Right lung (tissue), 10 donors: ENCODE results near the gene TRMT112. TPM values are rescaled to one million over a fixed set of nuclear protein-coding genes. Genes with fewer than 3 reads are reported as not detected.

ENCODE experiments used
- DNase-seq, 2 donors: peaks; one replicate each; pipeline ENCODE4 v3.0.0-alpha.2; 2013
- long read RNA-seq, 8 donors: transcript quantifications; one replicate each; lab custom pipeline, GENCODE V29; 2026
- polyA plus RNA-seq, 5 donors: library from polyadenylated mRNA; unstranded; fragments of 120-200 nt; gene quantifications; one replicate each; pipeline versions ENCODE4 v1.2.1 to v1.2.3, GENCODE V29; 2013; ENCODE audit warnings: inconsistent platforms in 1 of 5, low replicate concordance in 1 of 5; ENCODE audit not compliant: insufficient read length in 5 of 5, insufficient read depth in 1 of 5

TRMT112 gene
- 100 to 1,000 TPM; 201 to 308 (median 233) TPM for polyA plus RNA-seq
- long read RNA-seq, donor 1, transcript TRMT112-204 (2 exons, 559 nt), result minor isoform, 14 of 346 reads
- long read RNA-seq, donor 1, transcript TRMT112-206 (4 exons, 1,106 nt), result major isoform, 257 of 346 reads
- long read RNA-seq, donor 1, transcript TRMT112-205 (3 exons, 659 nt), result minor isoform, 8 of 346 reads
- long read RNA-seq, donor 1, transcript TRMT112-203 (3 exons, 823 nt), result minor isoform, 24 of 346 reads
- long read RNA-seq, donor 1, partial matches to known transcripts, result 40 of 346 reads
- long read RNA-seq, donor 1, other reads (novel, unspliced or antisense), result 0 of 346 reads
- long read RNA-seq, donor 2, transcript TRMT112-203 (3 exons, 823 nt), result minor isoform, 10 of 166 reads
- long read RNA-seq, donor 2, transcript TRMT112-206 (4 exons, 1,106 nt), result major isoform, 142 of 166 reads
- long read RNA-seq, donor 2, transcript TRMT112-204 (2 exons, 559 nt), result minor isoform, 8 of 166 reads
- long read RNA-seq, donor 2, partial matches to known transcripts, result 0 of 166 reads
- long read RNA-seq, donor 2, other reads (novel, unspliced or antisense), result 0 of 166 reads
- long read RNA-seq, donor 3, transcript TRMT112-206 (4 exons, 1,106 nt), result major isoform, 139 of 176 reads
- long read RNA-seq, donor 3, transcript TRMT112-204 (2 exons, 559 nt), result minor isoform, 15 of 176 reads
- long read RNA-seq, donor 3, transcript TRMT112-203 (3 exons, 823 nt), result minor isoform, 14 of 176 reads
- long read RNA-seq, donor 3, partial matches to known transcripts, result 0 of 176 reads
- long read RNA-seq, donor 3, other reads (novel, unspliced or antisense), result 0 of 176 reads
- long read RNA-seq, donor 4, transcript TRMT112-206 (4 exons, 1,106 nt), result major isoform, 104 of 138 reads
- long read RNA-seq, donor 4, transcript TRMT112-205 (3 exons, 659 nt), result minor isoform, 7 of 138 reads
- long read RNA-seq, donor 4, transcript TRMT112-204 (2 exons, 559 nt), result minor isoform, 10 of 138 reads
- long read RNA-seq, donor 4, transcript TRMT112-203 (3 exons, 823 nt), result minor isoform, 11 of 138 reads
- long read RNA-seq, donor 4, partial matches to known transcripts, result 0 of 138 reads
- long read RNA-seq, donor 4, other reads (novel, unspliced or antisense), result 5 of 138 reads
- long read RNA-seq, donor 5, transcript TRMT112-206 (4 exons, 1,106 nt), result major isoform, 290 of 903 reads
- long read RNA-seq, donor 5, transcript TRMT112-205 (3 exons, 659 nt), result minor isoform, 20 of 903 reads
- long read RNA-seq, donor 5, transcript TRMT112-204 (2 exons, 559 nt), result minor isoform, 5 of 903 reads
- long read RNA-seq, donor 5, transcript TRMT112-203 (3 exons, 823 nt), result minor isoform, 18 of 903 reads
- long read RNA-seq, donor 5, partial matches to known transcripts, result 172 of 903 reads
- long read RNA-seq, donor 5, other reads (novel, unspliced or antisense), result 394 of 903 reads
- long read RNA-seq, donor 6, transcript TRMT112-206 (4 exons, 1,106 nt), result major isoform, 264 of 317 reads
- long read RNA-seq, donor 6, transcript TRMT112-203 (3 exons, 823 nt), result minor isoform, 19 of 317 reads
- long read RNA-seq, donor 6, transcript TRMT112-204 (2 exons, 559 nt), result minor isoform, 9 of 317 reads
- long read RNA-seq, donor 6, transcript TRMT112-205 (3 exons, 659 nt), result minor isoform, 20 of 317 reads
- long read RNA-seq, donor 6, partial matches to known transcripts, result 0 of 317 reads
- long read RNA-seq, donor 6, other reads (novel, unspliced or antisense), result 0 of 317 reads
- long read RNA-seq, donor 7, transcript TRMT112-206 (4 exons, 1,106 nt), result major isoform, 148 of 160 reads
- long read RNA-seq, donor 7, partial matches to known transcripts, result 0 of 160 reads
- long read RNA-seq, donor 7, other reads (novel, unspliced or antisense), result 0 of 160 reads
- long read RNA-seq, donor 8, transcript TRMT112-205 (3 exons, 659 nt), result minor isoform, 6 of 128 reads
- long read RNA-seq, donor 8, transcript TRMT112-203 (3 exons, 823 nt), result minor isoform, 12 of 128 reads
- long read RNA-seq, donor 8, transcript TRMT112-206 (4 exons, 1,106 nt), result major isoform, 99 of 128 reads
- long read RNA-seq, donor 8, transcript TRMT112-204 (2 exons, 559 nt), result minor isoform, 10 of 128 reads
- long read RNA-seq, donor 8, partial matches to known transcripts, result 0 of 128 reads
- long read RNA-seq, donor 8, other reads (novel, unspliced or antisense), result 0 of 128 reads

- DNase-seq, result peak; percentile 91 to 95
Measured at GRCh38 chr11:64317325-64317960, at the start of gene TRMT112. Gene TRMT112, minus strand, starts transcription at chr11:64317559. Its CDS starts 33 bp downstream, at chr11:64317526.

GRCh38 chr11:64366751-64367150, 49.4 kb upstream of the TRMT112 start:
- DNase-seq, result no peak

DNA sequence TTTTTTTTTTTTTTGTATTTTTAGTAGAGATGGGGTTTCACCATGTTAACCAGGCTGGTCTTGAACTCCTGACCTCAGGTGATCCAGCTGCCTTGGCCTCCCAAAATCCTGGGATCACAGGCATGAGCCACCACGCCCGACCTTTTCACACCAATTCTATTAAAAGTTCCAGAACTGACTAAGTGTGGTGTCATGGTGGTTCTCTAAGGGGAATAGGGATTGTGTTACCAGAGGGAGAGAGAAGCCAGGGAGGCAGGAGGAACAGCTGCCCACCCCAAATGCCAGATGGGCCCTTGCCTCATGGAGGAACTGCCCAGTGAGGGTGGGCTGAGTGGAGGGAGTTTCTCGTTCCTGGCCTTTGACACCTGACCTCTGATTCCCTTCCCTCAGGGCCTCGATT, 47.6 kb upstream of the TRMT112 start:
- no peak for DNase-seq

DNA sequence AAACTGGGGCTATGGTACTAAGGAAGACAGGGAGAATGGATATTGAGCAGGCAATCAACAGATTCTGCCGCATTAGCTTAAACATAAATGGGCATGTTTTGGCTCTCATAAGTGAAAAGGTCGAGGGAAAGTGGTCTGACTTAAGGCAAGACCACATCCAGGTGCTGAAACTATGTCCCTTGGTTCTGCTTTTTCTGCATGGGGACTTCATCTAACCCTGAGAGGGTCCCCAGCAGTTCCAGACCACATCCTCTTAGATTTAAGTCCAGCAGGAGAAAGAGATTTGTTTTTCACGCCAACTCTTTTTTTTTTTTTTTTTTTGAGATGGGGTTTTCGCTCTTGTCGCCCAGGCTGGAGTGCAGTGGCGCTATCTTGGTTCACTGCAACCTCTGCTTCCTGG, 47.1 kb upstream of the TRMT112 start:
- DNase-seq, result no peak

DNA sequence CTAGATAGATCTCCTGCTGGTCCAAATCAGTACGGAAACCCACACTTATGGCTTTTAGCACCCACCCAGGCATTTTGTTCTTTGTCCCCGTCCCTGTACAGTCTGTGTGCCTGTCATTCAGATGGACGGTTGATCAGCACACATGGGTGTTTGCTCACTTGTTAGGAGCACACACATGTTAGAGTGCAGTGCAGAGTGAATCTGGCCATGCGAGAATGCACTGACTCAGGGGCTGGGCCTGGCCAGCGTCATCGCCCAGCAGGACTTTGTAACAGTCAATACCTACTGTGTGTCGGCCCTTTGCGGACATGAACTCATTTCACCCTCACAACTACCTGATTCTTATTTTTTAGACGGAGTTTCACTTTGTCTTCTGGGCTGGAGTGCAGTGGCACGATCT, 45.0 kb upstream of the TRMT112 start:
- no peak for DNase-seq

- DNase-seq, result no peak
Measured at GRCh38 chr11:64361659-64362058, 44.3 kb upstream of the TRMT112 start.

- DNase-seq, result no peak
Measured at GRCh38 chr11:64360448-64360921, 43.1 kb upstream of the TRMT112 start.

GRCh38 chr11:64359712-64360445, 42.5 kb upstream of the TRMT112 start:
- DNase-seq, result no peak

DNA sequence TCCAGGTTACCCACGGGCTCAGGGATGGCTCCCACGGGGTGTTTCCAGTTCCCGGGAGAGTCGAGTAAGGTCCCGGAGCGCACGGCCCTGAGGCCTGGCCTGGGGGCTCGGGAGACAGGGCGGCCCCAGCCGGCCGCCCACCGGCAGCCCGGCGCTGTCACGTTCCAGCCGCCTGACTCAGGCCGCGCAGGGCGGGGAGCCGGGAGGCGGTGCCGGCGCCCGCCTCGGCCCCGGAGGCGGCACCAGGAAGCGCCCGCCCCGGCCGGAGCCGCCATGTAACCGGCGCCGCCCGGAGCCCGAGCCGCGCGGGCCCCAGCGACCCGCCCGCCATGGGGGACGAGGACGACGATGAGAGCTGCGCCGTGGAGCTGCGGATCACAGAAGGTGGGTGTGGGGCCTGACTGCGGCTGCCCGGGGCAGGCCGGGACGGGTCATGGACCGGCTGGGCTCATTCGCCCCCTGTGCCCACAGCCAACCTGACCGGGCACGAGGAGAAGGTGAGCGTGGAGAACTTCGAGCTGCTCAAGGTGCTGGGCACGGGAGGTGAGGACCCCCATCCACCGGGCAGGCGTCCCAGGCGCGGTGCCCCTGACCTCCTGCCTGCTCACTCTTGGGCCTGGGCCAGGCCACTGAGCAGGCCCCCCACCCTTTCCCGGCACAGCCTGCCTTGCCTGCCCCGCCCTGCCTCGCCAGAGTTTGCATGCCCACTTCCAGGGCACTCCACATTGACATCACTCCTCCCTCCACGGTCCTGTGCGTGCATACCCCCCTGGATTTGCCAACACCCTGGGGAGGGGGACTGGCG, 41.8 kb upstream of the TRMT112 start, which contains the start of gene RPS6KA4:
RPS6KA4 (plus strand) TSS at position 256 of the 805 bp plus-strand sequence; CDS start at position 330, 74 bp downstream.
- DNase-seq, result peak; percentile 55 to 57

DNA sequence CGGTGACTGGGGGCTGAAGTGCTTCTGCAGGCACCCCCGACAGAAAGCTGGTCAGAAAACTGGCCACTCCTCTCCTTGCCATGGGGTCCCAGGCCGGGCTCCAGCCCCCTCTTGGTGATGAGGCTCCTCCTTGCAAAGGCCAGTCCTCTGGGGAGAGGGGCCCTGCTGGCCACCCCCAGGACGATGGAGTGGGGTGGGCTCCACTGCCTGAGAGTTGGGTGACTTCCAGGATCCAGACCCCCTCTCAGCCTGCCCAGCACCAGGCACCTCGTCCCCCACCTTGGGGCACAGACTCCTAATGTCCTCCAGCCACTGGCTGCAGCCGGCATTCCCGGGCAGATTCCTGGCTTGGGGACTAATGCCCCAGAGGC, 41.2 kb upstream of the TRMT112 start:
- no peak for DNase-seq

DNA sequence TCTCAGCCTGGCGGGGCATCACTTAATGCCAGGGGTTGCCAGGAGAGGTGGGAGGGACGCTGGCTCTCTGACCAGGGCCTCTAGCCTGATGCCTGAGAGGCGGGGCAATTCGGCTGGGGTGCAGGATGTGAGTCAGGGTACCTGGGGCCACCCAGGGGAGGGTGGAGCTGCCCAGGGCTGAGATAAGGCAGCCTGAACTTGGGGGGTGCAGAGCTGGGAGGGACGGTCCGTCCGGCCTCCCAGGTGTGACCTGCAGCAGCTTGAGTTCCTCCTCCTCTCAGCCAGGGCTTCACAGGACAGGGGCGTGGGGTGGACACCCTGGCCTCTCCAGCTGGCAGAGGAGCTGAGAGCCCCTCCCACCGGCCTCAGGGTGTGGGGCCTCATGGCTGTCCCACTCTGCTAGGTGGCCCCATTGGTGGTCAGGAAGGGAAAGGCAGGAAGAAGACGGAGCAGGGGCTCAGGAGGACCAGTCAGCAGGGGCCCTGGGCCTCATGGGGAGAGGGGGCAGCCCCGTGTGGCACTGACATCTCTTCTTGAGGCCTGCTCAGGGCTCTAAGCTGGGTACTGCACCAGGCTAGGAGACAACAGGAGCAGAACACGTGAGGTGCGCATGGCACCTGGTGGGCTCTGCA, 40.7 kb upstream of the TRMT112 start:
- DNase-seq, result no peak

- DNase-seq, result no peak
Measured at GRCh38 chr11:64357446-64357845, 40.1 kb upstream of the TRMT112 start.

GRCh38 chr11:64356498-64357411, 39.4 kb upstream of the TRMT112 start:
- no peak for DNase-seq

- DNase-seq, result peak; percentile 53 to 55
Measured at GRCh38 chr11:64355078-64355940, 38.0 kb upstream of the TRMT112 start.
